Measurements from ENCODE around the gene NTM. TPM values are rescaled to one million over a fixed set of nuclear protein-coding genes. Genes with fewer than 3 reads are reported as not detected.

NTM gene
- total RNA-seq, 3 donors from 2014 or later: 0.66 to 9.0 (median 1.0) TPM

DNA sequence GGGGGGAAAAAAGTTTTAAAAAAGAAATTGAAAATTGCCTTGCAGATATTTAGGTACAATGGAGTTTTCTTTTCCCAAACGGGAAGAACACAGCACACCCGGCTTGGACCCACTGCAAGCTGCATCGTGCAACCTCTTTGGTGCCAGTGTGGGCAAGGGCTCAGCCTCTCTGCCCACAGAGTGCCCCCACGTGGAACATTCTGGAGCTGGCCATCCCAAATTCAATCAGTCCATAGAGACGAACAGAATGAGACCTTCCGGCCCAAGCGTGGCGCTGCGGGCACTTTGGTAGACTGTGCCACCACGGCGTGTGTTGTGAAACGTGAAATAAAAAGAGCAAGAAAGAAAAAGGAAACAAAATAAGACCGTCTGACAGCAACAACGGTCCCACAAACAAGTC, 964.9 kb downstream of the NTM start:
- no peaks in the 10 kb centered on the region for H3K27me3 ChIP-seq
- TF ChIP-seq POLR2AphosphoS5 (IDR thresholded peaks at IDR 0.05): no peak
- intact Hi-C loops (cut with DNase I; ENCODE audit: low total_unique reads): no loop called here
- H3K4me3 ChIP-seq: no peak overlapping the region
- H3K9me3 ChIP-seq: no peaks in the 10 kb centered on the region
- DNase-seq (ENCODE audit: low spot score in 2 of 2): no peak
- no peaks in the 10 kb centered on the region for H3K4me1 ChIP-seq
- no peaks in the 10 kb centered on the region for H3K36me3 ChIP-seq
- H3K27ac ChIP-seq: no peak overlapping the region

DNA sequence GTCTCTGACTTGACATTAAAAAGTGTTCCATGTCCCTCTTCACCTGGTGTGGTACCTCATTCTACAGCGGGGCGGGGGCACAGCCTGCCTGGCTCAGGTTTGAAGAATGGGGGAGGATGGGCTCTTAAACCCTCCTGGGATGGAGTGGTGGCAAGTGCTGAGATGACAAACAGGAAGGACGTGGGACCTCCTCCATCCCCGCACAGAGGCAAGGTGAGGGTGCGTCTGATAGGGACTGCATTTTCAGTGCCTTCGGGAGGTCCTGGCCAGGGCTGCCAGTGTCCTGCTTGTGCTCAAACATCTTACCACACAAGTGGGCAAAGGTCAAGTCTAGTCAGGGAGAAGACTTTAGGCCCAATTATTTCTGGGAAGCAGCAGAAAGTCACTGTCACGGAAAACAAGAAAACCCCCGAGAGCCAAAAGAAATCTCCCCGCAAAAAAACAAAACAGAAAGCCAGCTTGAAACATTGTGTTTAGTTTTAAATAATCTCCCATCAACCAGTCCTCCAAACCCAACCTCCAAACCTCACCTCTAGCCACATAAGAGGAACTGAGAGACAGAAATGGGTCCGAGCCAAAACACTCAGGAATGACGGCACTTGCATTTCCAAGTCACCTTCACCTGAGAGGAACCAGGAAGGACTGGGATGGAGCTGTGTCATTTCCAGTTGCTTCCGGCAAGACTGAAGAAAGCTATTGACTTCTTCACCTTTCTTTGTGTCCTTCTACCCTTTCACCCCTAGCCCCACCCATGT, 966.5 kb downstream of the NTM start:
- intact Hi-C loops (cut with DNase I; ENCODE audit: low total_unique reads): no loop called here

DNA sequence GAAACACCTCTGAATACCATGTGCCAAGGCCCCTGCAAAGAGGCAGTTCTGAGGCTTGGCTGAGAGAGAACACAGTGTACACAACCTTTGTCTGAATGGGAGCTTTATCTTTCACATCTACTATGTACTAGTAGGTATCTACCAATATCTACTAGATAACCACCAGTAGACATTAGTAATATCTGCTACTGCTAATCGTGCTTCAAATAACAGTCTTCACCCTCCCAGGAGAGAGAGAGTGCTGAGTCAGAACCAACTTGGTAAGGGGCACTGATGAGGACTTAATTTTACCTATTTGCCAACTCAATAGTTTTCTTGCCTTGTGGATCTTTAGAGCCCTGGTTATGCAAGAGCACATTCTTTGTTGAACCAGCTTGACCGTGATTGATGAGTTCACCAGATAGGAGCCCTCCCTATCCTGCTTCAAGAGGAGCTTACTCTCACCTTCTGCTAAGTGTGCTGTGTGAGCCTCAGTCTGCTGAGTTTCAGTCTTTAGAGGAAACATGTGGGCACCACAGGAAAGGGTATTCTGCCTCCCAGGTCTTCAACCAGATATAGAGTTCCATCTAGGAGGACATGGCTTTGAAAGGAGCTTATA, 967.5 kb downstream of the NTM start:
- H3K27ac ChIP-seq: no peak overlapping the region
- intact Hi-C loops (cut with DNase I; ENCODE audit: low total_unique reads): no loop called here
- no peaks in the 10 kb centered on the region for H3K9me3 ChIP-seq
- H3K4me3 ChIP-seq: no peak overlapping the region
- H3K36me3 ChIP-seq: no peaks in the 10 kb centered on the region
- DNase-seq (ENCODE audit: low spot score in 2 of 2): no peak
- TF ChIP-seq, protein P1, sequence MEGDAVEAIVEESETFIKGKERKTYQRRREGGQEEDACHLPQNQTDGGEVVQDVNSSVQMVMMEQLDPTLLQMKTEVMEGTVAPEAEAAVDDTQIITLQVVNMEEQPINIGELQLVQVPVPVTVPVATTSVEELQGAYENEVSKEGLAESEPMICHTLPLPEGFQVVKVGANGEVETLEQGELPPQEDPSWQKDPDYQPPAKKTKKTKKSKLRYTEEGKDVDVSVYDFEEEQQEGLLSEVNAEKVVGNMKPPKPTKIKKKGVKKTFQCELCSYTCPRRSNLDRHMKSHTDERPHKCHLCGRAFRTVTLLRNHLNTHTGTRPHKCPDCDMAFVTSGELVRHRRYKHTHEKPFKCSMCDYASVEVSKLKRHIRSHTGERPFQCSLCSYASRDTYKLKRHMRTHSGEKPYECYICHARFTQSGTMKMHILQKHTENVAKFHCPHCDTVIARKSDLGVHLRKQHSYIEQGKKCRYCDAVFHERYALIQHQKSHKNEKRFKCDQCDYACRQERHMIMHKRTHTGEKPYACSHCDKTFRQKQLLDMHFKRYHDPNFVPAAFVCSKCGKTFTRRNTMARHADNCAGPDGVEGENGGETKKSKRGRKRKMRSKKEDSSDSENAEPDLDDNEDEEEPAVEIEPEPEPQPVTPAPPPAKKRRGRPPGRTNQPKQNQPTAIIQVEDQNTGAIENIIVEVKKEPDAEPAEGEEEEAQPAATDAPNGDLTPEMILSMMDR (IDR thresholded peaks at IDR 0.05): no peak
- TF ChIP-seq POLR2A (IDR thresholded peaks at IDR 0.05) (no peak), POLR2AphosphoS5 (IDR thresholded peaks at IDR 0.05) (no peak)
- H3K4me1 ChIP-seq: no peaks in the 10 kb centered on the region
- no peaks in the 10 kb centered on the region for H3K27me3 ChIP-seq

More for the DNA sequence above, 966.5 kb downstream of the NTM start:
- no peak overlapping the region for H3K27ac ChIP-seq
- no peak overlapping the region for H3K4me3 ChIP-seq
- no peaks in the 10 kb centered on the region for H3K4me1 ChIP-seq
- DNase-seq (ENCODE audit: low spot score in 2 of 2): peak in 1 of 2 donors; percentile 39
- no peaks in the 10 kb centered on the region for H3K9me3 ChIP-seq
- no peaks in the 10 kb centered on the region for H3K27me3 ChIP-seq
- no peaks in the 10 kb centered on the region for H3K36me3 ChIP-seq
- TF ChIP-seq POLR2A (IDR thresholded peaks at IDR 0.05) (no peak), POLR2AphosphoS5 (IDR thresholded peaks at IDR 0.05) (no peak)
- TF ChIP-seq, protein P1 (IDR thresholded peaks at IDR 0.05): no peak

DNA sequence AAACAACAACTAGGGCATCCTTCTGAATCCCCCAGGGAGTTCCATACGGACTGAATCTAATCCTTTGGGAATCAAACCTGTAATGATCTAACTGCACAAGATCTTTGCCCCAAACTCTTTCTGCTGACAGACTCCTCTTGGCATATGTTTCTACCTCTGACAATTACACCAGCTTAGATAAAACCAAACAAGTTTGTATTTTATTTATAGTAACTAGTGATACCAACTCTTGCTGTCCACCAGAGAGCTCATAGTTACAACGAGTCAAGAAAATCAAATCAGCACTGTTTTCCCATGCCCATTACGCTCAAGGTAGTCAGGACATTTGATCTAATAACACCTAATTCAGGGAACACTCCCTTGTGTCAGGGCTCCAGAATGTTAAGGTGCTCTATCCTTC, 972.0 kb downstream of the NTM start:
- Histone ChIP-seq H3K4me3 (no peak overlapping the region), H3K27me3 (no peaks in the 10 kb centered on the region), H3K27ac (no peak overlapping the region), H3K9me3 (no peaks in the 10 kb centered on the region), H3K4me1 (no peaks in the 10 kb centered on the region), H3K36me3 (no peaks in the 10 kb centered on the region)
- DNase-seq (ENCODE audit: low spot score in 2 of 2): no peak
- intact Hi-C loops (cut with DNase I; ENCODE audit: low total_unique reads): no loop called here
- no peak for TF ChIP-seq POLR2AphosphoS5 (IDR thresholded peaks at IDR 0.05)
- TF ChIP-seq, protein P1 (IDR thresholded peaks at IDR 0.05): no peak
- TF ChIP-seq POLR2A (IDR thresholded peaks at IDR 0.05): no peak

DNA sequence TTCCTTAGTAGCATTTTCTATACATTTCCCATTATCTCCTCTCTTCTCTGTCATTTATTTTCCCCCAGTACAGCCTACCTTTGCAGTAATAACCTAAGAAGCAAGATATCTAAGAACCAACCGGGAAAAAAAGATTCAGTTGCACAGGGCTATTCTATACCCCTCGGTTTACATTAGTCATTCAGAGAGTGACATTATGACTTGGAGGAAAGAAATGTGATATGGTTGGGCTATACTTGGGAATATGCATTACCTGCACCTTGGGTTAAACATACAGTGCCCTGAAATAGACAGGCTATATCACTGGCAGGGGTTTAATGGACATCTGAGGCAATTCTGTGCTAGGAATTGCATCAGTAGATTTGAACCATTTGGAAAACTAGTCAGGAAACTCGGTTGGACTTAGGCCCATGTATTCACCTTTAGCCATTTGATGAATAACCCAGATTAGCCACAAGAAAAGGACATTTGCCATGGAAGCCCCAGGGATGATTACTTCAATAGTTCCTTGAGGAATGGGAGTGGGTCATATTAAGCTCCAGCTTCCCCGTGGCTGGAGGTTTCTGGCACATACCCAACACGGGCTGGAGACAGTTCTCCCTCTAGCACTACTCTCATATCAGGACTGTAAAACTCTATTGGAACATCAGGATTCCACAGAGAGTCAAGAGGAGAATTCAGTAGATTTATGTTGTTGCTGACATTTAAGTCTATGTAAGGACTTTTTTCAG, 973.2 kb downstream of the NTM start:
- TF ChIP-seq, protein P1 (IDR thresholded peaks at IDR 0.05): no peak
- TF ChIP-seq POLR2AphosphoS5 (IDR thresholded peaks at IDR 0.05): no peak
- no peak for TF ChIP-seq POLR2A (IDR thresholded peaks at IDR 0.05)
- H3K4me1 ChIP-seq: no peaks in the 10 kb centered on the region
- H3K27ac ChIP-seq: no peak overlapping the region
- intact Hi-C loops (cut with DNase I; ENCODE audit: low total_unique reads): no loop called here
- H3K9me3 ChIP-seq: no peaks in the 10 kb centered on the region
- no peak for DNase-seq (ENCODE audit: low spot score in 2 of 2)
- no peaks in the 10 kb centered on the region for H3K27me3 ChIP-seq
- no peak overlapping the region for H3K4me3 ChIP-seq
- no peaks in the 10 kb centered on the region for H3K36me3 ChIP-seq

Measured in breast epithelium (tissue), 4 donors.